Activated T-cell treated with anti-CD3 and anti-CD28 coated beads, Interleukin-2, amount 50 U/mL, for 48 hours (primary cell): ENCODE results near the gene ATF6.

ENCODE experiments used
- DNase-seq, 2 experiments: peaks; one replicate each; pipeline ENCODE4 v3.0.0-alpha.2; 2020

The ATF6 gene

DNA sequence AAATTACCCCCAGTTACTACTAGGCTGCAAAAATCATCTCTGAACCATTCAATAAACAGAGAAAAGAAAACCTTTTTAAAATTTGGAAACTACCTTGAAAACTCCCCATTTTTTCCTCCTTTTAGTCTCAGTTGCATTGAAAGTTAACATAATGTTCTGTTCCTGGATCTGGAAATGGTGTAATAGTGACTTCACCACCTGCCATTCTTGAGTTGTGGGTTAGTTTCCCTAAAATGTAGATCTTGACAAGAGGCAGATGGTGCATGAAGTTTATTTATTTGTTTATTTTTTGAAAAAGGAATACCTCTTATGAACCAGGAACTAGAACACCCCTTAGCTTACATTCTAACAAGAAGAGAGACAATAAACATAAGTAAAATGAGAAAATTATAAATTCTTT lies 72.8 kb downstream of the ATF6 start:
- DNase-seq: no peak

DNA sequence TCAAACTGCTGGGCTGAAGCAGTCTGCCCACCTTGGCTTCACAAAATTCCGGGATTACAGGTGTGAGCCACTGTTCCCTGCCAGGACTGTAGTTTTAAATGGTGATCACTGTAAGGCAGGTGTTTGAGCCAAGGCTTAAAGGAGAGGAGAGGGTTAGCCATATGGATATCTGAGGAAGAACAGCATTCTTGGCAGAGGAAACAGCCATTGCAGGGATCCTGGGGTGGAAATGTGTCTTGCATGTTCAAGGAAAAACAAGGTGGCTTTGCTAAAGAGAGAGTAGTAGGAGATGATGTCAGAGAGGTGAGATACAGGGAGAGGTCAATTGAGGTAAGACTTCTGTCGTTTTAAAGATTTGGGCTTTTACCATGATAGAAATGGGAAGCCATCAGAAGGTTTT lies 73.5 kb downstream of the ATF6 start:
- DNase-seq: no peak

DNA sequence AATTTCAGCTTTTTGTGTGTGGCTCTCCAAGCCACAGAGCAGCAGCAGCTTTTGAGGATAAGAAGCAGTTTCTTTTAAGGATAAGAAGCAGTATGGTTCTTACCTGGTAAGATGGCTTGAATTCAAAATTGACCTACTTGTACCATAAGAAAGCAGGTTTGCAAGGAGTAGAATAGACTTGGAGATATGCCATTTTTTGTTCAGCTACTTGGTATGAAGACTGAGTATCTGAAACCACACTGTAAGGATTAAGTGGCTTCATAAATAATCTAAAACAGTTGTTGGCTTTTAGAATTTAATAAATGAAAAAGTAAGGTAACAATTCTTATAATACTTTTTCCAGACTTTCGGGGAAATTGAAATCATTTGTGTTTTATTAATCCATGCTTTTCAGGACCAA lies 74.2 kb downstream of the ATF6 start:
- DNase-seq: no peak

DNA sequence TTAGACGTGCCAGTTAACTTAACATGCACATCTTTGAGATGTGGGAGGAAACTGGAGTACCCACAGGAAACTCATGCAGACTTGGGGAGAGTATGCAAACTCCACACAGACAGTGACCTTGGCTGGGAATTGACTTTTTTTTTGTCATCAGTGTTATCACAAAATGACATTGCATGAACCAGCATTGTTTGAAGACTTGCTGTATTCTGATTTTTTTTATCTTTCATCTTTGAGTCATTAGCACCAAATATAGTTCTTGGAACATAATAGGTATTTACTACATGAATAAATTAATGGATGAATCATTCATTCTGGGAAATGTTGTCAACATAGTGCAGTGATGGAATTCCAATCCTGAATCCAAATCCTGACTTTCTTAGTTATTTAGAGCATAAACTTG lies 77.0 kb downstream of the ATF6 start:
- DNase-seq: no peak

DNA sequence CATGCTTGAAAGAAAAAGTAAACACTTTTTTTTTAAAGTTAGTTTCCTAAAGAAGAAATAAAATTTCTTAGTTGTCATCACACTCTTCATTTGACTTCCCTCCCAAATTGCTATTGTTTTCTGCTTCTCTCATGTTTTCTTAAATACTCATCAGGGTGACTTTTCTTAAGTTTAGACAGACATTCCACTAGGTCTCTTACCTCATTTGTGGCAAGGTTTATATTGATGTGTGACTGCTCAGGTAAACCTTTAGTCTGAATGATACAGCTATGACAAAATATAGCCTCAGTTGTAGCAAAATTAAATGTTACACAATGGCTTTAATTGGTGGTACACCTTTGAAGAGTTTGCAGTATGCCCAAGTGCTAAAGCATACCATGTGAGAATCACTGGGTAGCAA lies 78.6 kb downstream of the ATF6 start:
- DNase-seq: no peak

DNA sequence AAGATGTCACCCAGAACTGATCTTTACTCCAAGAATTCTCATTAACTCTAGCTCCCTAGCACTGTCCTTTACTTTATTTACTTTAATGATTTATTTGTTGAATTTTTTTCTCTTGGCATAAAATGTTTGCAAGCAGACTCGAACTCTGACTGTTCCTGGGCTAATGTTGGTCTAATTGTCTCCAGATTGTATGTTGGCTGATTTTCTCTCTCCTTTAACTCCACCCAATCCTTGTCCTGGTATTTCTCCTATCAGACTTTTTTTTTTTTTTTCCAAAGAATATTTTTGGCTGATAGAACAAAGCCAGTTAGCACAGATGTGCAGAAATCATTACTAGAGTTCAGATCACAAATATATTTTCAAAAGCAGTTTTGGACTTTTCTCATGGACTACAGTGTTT lies 82.6 kb downstream of the ATF6 start:
- no peak for DNase-seq

DNA sequence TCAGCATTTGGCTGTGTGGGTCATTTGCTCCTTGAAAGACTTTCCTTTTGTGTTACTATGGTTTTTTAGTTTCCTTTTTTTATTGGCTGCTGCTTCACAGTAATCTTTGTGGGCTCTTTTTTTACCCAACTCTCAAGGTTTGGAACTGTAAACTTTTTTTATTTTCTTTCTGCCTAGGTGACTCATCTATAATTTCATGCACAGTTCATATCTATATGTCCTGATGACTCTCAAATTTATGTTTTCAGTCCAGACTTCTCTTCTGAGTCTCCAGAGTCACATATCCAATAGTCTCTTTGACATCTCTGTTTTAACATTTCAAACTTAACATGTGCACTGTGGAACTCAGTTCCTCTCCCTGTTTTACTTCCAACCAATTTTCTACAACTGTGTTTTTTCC lies 83.4 kb downstream of the ATF6 start:
- no peak for DNase-seq

DNA sequence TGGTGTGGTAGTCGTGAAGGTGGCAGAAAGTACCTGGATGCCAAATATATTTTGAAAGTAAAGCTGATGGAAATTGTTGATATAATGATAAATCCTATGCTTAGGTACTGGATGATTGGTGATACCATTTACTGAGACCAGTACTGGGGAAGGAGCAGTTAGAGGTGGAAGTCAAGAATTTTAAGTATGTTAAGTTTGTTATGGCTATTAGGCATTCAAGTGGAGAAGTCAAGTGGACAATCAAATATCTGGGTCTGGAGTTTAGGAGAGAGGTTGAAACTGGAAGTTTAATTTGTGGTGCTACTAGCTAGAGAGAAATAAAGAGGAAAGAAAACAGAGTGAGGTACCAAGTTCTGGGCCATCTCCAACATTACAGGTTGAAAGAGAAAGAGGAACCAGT lies 89.1 kb downstream of the ATF6 start:
- no peak for DNase-seq

DNA sequence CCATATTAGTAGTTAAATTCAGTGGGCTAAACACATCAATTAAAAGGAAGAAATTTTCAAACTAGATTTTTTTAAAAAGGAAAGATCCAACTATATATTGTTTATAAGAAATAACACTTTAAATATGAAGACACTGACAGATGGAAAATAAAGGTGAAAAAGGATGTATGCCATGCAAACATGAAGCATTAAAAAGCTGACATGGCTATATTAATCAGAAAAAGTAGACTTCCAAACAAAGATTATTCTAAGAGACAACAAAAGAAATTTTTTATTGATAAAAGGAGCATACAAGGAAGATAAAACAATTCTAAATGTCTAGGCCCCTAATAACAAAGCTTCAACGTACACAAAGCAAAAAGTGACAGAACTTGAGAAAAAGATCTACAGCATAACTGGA lies 92.2 kb downstream of the ATF6 start:
- no peak for DNase-seq

DNA sequence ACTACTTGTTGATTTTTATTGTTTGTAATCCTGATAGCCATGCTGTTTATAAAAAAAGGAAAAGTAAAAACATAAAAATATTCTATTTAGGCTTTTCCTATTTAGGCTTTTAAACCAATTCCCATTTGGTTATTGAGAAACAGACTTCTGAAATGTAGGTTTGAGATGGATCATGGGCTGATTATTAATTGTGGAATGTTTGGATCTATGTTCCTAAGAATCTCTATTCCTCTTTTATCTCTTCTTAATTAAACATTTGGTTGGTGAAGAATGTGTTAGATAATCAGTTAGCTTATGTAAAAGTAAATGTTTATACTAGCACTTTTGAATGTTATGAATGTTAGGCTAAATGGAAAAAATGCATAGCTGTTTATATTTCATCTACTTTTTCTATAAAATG lies 97.4 kb downstream of the ATF6 start:
- DNase-seq: no peak

DNA sequence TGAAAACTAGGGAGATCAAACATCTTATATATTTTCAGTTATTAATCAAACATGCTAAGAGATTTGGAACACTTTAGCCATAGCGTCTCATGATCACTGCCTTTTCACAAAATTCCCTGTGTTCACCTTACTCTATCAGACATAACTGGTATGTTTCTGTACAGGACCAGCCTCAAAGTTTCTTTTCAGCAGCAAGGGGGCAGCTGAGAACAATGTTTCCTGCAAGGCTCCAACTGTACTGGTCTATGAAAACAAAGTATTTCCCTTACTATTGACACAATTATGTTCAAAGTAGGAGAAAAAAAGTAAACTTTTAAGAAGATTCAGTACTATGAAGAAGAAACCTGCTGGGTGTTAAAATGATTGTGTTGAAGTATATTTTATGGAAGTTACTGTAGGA lies 98.5 kb downstream of the ATF6 start:
- DNase-seq: no peak

DNA sequence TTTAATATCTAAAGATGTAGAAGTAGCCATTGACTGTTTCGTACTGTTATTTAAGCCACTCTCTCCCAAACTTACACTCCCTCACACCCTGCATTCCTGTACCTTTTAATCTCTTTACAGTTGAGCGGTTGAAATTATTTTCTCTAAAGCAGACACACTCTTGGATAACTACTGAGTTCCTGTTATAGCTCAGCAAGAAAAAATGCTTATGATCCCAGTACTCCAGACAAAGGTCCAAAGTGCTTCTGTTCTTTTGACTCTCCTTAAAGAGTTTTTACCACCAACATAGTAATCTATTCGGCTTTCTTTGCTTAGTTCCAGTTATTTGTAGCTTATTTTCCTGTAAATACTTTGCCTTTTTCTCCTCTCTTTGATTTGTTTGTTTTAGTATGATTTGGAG lies 100.1 kb downstream of the ATF6 start:
- no peak for DNase-seq

DNA sequence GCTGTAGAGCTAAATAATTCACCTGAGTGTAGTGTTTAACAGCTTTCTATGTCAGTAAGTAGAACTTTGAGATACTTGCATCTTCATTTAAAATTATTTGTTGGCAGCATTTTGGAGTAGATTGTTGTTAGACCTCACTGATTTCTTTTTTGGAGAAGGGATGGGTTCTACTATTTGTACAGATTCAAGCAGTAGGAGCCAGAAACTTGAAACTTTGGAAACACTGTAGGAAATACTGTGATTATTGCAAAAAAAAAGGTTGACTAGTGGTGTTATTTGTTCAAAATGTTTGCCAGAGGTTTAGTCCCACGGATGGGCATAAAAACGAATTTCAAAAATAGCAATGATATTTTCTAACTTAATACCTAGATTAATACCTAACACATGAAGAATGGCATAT lies 102.7 kb downstream of the ATF6 start:
- no peak for DNase-seq

DNA sequence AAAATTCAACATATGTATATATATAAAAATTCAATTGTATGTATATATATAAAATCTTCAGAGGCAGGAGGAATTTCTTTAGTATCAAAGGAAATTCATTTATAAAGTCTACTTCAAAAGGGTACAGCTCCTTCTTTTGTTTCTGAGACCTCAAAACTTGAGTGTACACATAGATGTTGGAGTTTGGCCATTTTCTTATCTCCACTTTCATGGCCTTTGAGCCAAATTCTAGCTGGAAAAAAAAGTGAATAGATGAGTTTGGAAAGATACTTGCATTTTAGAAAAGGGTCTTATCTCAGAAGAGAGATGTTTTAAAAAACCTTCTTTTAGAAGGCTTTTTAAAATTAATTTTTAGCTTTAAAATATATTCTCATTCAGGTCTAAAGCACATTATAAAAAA lies 103.2 kb downstream of the ATF6 start:
- DNase-seq: no peak

DNA sequence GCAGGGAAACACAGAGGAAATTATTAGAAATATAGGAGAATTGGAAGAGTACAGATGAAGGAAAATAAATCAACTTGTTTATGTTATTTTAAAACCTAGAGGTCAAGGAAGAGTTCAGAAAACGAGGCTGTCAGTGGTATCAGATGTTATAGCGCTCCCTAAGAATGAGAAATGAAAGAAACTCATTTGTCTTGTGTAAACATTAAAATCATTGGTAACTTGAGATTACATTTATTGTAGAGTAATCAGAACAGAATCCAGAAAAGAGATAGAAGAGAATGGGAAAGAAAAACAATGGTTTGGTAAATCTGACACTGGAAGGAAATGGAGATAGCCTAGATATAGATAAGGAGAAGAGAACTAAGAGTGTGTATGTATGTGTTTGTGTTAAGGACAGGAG lies 106.4 kb downstream of the ATF6 start:
- DNase-seq: no peak

DNA sequence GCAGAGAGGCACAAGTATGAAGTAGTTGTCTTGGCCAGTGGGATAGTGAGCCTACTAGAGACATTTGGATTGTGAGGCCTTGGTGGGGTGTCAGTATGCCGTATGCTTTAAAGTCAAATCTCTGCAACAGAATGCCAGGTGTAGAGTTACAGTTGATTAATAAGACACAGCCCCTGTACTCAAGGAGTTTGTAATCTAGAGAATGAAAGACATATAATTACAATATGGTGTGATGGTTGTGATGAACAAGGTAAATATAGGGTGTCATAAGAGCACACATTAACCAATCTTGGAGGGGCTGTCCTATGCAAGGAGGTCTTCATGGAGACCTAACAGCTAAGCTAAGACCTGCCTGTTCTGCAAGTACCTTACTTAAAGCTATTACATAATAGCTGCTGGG lies 113.1 kb downstream of the ATF6 start:
- no peak for DNase-seq

DNA sequence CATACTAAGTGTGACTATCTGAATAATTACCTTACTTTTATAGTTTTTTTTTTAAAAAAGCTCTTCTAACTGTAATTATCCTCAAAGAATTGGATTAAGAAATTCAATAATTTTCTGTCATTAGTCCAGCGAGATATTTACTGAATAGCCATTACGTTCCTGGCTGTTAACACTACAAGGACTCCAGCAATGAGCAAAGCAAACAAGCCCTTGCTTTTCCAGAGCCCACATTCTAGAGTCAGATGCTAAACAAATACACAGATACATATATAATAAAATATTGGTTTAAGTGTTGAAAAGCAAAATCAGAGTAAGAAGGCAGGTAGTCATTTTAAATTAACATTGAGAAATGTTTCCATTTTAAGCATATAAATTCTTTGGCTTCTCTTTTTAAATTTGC lies 118.4 kb downstream of the ATF6 start:
- no peak for DNase-seq

DNA sequence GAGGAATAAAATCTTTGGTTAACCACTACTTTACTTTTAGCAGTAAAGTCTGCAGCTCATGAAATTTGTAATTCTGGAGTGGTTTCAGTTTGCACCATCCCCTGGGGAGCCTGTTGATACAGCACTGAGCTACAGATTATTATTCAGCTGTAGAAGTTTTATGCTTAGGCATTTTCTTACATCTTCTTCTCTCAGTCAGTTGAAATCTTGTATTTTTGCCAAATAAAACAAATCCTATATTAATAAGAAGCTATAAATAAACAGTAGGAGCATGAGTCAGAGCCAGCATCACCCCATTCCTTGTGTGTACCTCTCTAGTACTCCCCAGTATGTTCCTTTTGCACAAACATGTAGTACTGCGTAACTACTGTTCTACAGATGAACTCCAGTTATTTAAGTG lies 118.9 kb downstream of the ATF6 start:
- no peak for DNase-seq

DNA sequence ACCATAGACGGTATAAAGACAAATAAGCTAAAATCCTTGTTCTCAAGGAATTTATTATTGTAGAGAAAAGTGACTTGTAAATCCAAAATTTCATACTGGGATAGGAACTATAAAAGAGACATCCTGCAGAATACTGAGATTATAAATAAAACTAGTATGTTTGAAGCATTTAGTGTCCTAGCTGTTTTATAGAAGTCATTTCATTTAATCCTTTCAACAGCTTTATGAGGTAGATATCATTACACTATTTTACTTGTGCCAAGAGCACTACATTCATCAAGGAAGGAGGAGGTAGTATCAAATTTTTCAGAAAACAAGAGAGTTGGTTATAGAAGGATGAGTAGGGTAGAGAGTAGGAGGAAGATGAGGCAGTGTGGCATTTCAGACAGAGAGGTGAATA lies 119.6 kb downstream of the ATF6 start:
- DNase-seq: no peak

DNA sequence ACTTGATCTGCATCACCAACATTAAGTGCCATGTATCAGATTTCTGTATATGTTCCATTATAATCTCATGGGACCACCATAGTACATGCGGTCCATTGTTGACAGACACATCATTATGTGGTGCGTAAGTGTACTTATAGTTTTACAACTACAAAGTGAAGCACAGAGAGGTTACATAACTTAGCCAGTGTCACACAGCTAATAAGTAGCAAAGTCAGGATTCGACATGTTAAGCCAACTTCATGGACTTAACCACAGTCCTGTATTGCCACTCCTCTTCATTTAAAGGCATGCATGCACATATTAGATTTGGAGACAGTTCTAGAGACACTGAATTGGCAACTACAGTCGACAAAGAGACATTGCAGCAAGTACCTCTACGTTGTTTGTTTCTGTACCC lies 120.5 kb downstream of the ATF6 start:
- no peak for DNase-seq

DNA sequence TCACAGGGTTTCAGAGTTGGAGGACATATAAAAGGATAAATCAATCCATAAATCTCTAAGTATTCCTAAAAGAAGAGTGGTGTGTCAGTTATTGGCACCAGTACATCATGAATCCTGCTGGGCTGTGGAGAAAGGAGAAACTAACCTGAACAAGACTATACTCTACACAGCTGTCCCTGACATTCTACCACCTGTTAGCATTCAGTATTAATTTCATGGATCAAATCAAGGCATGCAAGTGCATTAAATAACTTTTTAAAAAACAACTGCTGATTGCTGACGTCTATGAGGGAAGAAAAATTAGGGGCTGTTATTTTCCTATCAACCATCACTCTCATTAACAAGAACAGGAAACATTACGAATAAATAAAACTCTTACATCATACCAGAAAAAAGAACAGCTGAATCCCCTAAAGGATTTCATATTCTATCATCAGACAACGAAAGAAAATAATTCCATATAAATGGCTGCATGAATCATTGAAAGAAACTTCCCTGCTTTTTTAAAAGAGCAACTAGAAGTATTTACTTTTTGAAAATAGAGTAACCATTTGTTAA lies 121.7 kb downstream of the ATF6 start:
- no peak for DNase-seq

DNA sequence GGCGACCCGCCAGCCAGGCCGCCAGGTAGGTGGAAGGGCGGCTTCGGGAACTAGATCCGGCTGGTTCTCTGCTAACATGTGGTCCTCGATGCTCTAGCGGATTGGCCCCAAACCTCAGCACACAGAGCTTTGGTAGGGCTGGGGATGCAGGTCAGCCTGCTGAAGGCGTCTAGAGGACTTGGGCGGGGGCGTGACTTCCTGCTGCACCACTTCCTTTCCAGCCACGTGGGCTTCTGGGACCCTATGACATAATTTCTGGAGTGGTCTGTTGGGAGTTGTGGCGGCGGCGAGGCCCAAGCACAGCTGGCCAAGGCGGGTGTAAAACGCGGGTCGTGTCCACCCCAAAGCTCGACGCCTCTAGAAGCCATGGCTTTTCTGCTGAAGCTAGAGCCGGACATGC lies 124.5 kb downstream of the ATF6 start:
- no peak for DNase-seq

DNA sequence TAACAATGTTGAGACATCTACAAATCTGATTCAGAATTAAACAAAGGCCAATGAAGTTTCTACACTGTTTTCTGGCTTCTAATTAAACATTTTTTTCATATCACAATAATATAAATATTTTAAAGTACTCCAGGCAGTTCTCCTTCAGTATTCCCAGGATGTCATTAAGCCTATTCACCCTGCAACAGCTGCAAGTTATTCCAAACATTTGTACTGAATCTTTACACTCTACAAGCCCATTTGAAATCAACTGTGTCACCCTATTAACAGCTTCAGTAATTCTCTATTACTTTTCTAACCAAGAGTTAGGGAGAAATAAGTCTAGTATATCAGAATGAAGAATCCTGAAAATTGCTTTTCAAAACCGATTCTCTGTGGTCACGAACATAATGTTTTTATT lies 133.0 kb downstream of the ATF6 start:
- DNase-seq: no peak

DNA sequence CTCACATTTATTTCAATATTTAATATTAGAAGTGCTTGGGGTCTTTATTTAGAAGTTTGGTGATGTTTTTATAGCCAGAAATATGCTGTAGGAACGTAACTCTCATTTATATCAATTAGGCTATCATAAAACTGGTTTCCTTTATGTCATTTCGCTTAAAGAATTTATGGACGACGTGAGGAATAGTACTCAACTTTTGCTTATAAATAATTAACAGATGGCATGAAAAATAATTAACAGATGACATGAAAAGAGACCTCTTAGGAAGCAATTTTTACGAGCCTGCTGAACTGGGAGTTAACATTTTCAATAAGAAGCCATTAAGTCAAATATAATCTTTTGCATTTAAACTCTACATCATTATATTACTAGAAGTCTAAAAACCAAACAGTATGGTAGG lies 134.0 kb downstream of the ATF6 start:
- no peak for DNase-seq

DNA sequence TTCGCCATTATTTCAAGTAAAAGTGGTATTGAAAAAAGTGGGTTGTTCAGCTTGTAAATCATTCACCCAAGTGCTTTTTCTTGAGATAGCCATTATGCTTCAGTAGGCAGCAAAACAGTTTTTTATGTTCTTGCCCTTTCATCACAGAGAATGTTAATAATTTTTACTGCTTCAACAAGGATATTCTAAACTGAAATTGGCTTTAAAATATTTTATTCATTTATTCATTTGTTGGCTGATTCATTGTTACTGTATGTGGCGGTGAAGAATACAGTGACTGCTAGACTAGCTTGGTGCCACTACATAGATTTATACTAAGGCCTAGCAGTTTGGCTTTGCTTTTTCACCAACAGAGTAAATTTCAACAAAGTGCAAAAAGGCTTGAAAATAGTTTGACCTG lies 136.1 kb downstream of the ATF6 start:
- DNase-seq: no peak

DNA sequence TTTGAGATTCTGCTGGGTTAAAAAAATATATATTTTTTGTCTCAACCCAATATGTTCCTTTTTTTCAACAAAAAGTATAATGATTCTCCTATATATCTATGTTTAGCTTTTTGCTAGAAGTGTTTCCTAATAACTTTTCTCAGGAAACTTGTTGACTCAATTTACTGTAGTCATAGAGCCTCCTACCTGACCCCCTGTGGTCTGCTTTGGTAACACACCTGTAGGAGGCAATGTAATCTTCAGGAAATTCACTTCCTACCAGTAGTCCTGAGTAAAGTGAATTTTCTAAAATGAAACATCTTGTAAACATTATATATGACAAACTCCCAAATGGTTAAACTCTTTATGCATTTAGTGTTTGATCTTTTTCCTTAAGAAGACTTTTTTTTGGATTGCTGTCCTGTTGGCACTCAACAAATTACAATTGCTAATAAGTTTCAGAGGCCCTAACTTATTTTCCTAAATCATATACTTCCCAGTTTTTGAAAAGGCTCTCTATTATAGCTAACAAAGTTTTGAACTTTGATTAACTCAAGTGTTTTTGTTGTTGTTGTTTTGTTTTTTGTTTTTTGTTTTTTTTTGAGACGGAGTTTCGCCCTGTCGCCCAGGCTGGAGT lies 139.3 kb downstream of the ATF6 start:
- no peak for DNase-seq
